Omental fat pad (tissue), 4 donors: ENCODE data around the gene MMAB. TPM values are rescaled to one million over a fixed set of nuclear protein-coding genes. Genes with fewer than 3 reads are reported as not detected.

Experiments
- ATAC-seq: fragments of 150-250 bp; one replicate; pipeline ENCODE4 v1.9.1; 2016; ENCODE audit warnings: mild to moderate bottlenecking, moderate library complexity; ENCODE audit not compliant: low FRiP score
- DNase-seq: peaks from one replicate; pipeline ENCODE4 v3.0.0-alpha.2; 2019; ENCODE audit warnings: low spot score
- CTCF ChIP-seq, 3 donors: fragments of 450-650 bp; IDR thresholded peaks; one replicate each; pipeline ENCODE4 v1.5.1; 2016 to 2017; ENCODE audit warnings: antibody characterized with exemption in 3 of 3, mild to moderate bottlenecking in 3 of 3, moderate library complexity in 2 of 3
- total RNA-seq, 4 donors: library from RNA; depleted of rRNA; stranded (reverse); fragments of >200 nt; gene quantifications; one replicate each; pipeline ENCODE4 v1.1.0, GENCODE V29; 2016

MMAB gene
- total RNA-seq, 4 donors from 2014 or later: 20.2 to 38.0 (median 29.1) TPM

- ATAC-seq (no peak), DNase-seq (no peak)
- no peak for TF ChIP-seq CTCF (IDR thresholded peaks at IDR 0.05)
Measured at GRCh38 chr12:109615556-109616229, 42.4 kb upstream of the MMAB start.

GRCh38 chr12:109613649-109614455, 40.5 kb upstream of the MMAB start:
- ATAC-seq (no peak), DNase-seq (no peak)
- TF ChIP-seq CTCF (IDR thresholded peaks at IDR 0.05): no peak

GRCh38 chr12:109612975-109613502, 39.7 kb upstream of the MMAB start:
- no peak for ATAC-seq
- TF ChIP-seq CTCF (IDR thresholded peaks at IDR 0.05): no peak
- no peak for DNase-seq

- ATAC-seq: no peak
- no peak for TF ChIP-seq CTCF (IDR thresholded peaks at IDR 0.05)
- DNase-seq: no peak
Measured at GRCh38 chr12:109612003-109612402, 38.7 kb upstream of the MMAB start.

GRCh38 chr12:109611223-109611622, 37.9 kb upstream of the MMAB start:
- ATAC-seq (no peak), DNase-seq (no peak)
- TF ChIP-seq CTCF (IDR thresholded peaks at IDR 0.05): no peak

- DNase-seq (no peak), ATAC-seq (no peak)
- no peak for TF ChIP-seq CTCF (IDR thresholded peaks at IDR 0.05)
Measured at GRCh38 chr12:109610523-109610922, 37.2 kb upstream of the MMAB start.
